Mucosa of descending colon (tissue), 3 donors: Measurements from ENCODE around the gene KLF13. TPM values are rescaled to one million over a fixed set of nuclear protein-coding genes. Genes with fewer than 3 reads are reported as not detected.
A peak's percentile ranks its signal among the peaks of the same experiment; 100 is the strongest.

Source experiments
- ATAC-seq: fragments of 200-7000 bp; cut with Tn5 transposase; one replicate; pipeline ENCODE4 v1.9.1; 2020; ENCODE audit warnings: mild to moderate bottlenecking, moderate library complexity
- DNase-seq, 3 donors: peaks; one replicate each; pipeline ENCODE4 v3.0.0-alpha.2; 2020
- H3K36me3 ChIP-seq: fragments of 200-600 bp; one replicate; pipeline ENCODE4 v1.8.0; 2021; ENCODE audit warnings: low read depth, mild to moderate bottlenecking
- H3K4me1 ChIP-seq: fragments of 200-600 bp; one replicate; pipeline ENCODE4 v1.8.0; 2021; ENCODE audit warnings: low read depth, mild to moderate bottlenecking
- H3K4me3 ChIP-seq: fragments of 200-600 bp; one replicate; pipeline ENCODE4 v1.8.0; 2021; ENCODE audit warnings: mild to moderate bottlenecking
- H3K9me3 ChIP-seq: fragments of 200-600 bp; one replicate; pipeline ENCODE4 v1.8.0; 2021; ENCODE audit warnings: mild to moderate bottlenecking
- intact Hi-C, 2 donors: fragments of 100-400 bp; cut with DNase I in 1 of 2; cut with micrococcal nuclease in 1 of 2; formaldehyde crosslinking; loops; one replicate each; pipeline versions ENCODE4 v1.11.0 to v1.11.1; 2022; cut with DNase I, micrococcal nuclease
- total RNA-seq, 3 donors: library from RNA; stranded (reverse); fragmentation: NEBNext Ultra II Directional in 2 of 3; extraction: Animal tissue kit (Norgen Biotek cat#: 25700) in 2 of 3; gene quantifications; one replicate each; pipeline versions ENCODE4 v1.2.1 to v1.2.4, GENCODE V29; 2021 to 2023
- TF ChIP-seq, protein P1 (sequence below): fragments of 200-600 bp; IDR thresholded peaks from one replicate; pipeline ENCODE4 v1.8.0; 2022; ENCODE audit warnings: antibody characterized with exemption, mild to moderate bottlenecking
- donor health status: DM: no; HTN: no; CAD: no; lungs with moderate emphysema.
- donor health status: DM: no; HTN: no; CAD: no.
- donor health status: DM: no; HTN: yes; CAD: no.

Gene KLF13
- total RNA-seq, 3 donors from 2014 or later, result 72.4 to 107 (median 91.2) TPM

GRCh38 chr15:31397851-31398661 is 71.4 kb downstream of the KLF13 start:
- intact Hi-C loops, result loop anchor here in 1 of 2 donors (10.0 kb wide), 1 partner anchor 63 kb away; no protein-coding TSS in a partner anchor
- H3K4me1 ChIP-seq, result peaks cover 24% of the 10 kb centered on the region
- TF ChIP-seq, protein P1, sequence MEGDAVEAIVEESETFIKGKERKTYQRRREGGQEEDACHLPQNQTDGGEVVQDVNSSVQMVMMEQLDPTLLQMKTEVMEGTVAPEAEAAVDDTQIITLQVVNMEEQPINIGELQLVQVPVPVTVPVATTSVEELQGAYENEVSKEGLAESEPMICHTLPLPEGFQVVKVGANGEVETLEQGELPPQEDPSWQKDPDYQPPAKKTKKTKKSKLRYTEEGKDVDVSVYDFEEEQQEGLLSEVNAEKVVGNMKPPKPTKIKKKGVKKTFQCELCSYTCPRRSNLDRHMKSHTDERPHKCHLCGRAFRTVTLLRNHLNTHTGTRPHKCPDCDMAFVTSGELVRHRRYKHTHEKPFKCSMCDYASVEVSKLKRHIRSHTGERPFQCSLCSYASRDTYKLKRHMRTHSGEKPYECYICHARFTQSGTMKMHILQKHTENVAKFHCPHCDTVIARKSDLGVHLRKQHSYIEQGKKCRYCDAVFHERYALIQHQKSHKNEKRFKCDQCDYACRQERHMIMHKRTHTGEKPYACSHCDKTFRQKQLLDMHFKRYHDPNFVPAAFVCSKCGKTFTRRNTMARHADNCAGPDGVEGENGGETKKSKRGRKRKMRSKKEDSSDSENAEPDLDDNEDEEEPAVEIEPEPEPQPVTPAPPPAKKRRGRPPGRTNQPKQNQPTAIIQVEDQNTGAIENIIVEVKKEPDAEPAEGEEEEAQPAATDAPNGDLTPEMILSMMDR, result no peak
- no peak for ATAC-seq
- H3K9me3 ChIP-seq, result no peaks in the 10 kb centered on the region
- H3K36me3 ChIP-seq, result no peaks in the 10 kb centered on the region
- H3K4me3 ChIP-seq, result no peak overlapping the region
- DNase-seq, result peak in 2 of 3 donors; percentile 47 to 50

DNA sequence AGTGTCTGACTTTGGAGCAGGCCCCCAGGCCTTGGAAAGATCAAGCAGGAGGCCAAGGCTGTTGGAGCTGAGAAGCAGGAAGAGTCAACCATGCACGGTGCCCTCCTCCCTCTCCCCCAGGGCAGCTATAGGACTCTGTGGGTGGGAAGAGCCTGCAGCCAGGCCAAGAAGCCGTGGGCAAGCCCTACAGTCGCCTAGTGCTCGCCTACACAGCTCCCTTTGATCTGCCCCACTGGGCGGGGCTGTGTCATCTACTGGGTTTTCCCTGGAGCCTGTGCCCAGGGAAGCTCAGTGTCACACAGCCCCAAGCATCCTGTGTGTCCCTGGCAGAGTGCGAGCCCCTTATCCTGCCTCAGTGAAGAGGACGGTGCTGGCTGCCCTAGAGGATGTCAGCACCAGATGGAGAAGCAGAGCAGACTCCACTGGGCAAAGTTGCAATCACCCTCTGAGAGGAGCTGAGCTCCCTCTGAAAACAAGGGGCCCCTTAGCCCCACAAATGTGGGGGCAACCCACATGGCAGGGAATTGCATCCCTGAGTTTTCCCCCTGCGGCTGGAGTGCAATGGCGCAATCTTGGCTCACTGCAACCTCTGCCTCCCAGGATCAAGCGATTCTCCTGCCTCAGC is 72.2 kb downstream of the KLF13 start:
- peak; percentile 60 for ATAC-seq
- TF ChIP-seq, protein P1, result no peak
- no peaks in the 10 kb centered on the region for H3K36me3 ChIP-seq
- intact Hi-C loops, result loop anchor here in 1 of 2 donors (10.0 kb wide), 1 partner anchor 64 kb away; no protein-coding TSS in a partner anchor
- H3K4me3 ChIP-seq, result no peak overlapping the region
- H3K9me3 ChIP-seq, result no peaks in the 10 kb centered on the region
- peak; percentile 71 to 80 (median 73) for DNase-seq
- peaks cover 21% of the 10 kb centered on the region for H3K4me1 ChIP-seq

DNA sequence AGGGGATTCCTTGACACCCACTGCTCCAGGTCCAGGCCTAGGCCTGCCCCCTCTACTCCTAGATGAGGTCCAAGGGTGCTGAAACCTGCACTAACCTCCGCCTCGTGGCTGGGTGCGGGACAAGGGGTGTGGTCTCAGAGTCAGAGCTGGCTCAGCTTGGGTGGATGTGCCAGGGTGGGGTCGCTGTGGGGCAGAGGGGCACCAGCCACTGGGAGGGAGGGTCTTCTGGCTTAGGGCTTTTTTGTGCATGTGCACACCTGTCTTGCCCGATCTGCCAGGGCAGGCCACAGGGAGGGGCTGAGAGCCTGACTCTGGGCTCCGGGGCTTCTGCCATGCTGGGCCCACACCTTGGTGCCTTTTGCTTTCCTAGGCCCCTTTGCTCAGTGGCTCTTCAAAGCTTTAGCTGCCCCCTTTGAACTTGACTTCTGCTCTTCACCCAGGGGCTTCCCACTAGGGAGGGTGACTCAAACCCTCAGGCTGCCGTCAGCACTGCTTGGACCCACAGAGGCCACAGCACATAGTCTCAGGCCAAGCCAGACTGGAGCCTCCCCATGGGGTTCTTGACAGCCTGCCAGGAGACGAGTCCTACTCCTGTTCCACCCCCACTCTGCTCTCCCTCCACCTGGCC is 73.0 kb downstream of the KLF13 start:
- H3K4me1 ChIP-seq, result peaks cover 21% of the 10 kb centered on the region
- no peaks in the 10 kb centered on the region for H3K9me3 ChIP-seq
- H3K4me3 ChIP-seq, result no peak overlapping the region
- TF ChIP-seq, protein P1, result no peak
- DNase-seq (peak in 2 of 3 donors; percentile 42 to 53), ATAC-seq (no peak)
- H3K36me3 ChIP-seq, result no peaks in the 10 kb centered on the region
- intact Hi-C loops, result loop anchor here in 1 of 2 donors (10.0 kb wide), 1 partner anchor 65 kb away; no protein-coding TSS in a partner anchor

GRCh38 chr15:31400222-31400927 is 73.7 kb downstream of the KLF13 start:
- intact Hi-C loops, result no loop called here
- ATAC-seq (no peak), DNase-seq (no peak)
- no peaks in the 10 kb centered on the region for H3K9me3 ChIP-seq
- H3K4me1 ChIP-seq, result peaks cover 21% of the 10 kb centered on the region
- no peak overlapping the region for H3K4me3 ChIP-seq
- TF ChIP-seq, protein P1, result no peak
- no peaks in the 10 kb centered on the region for H3K36me3 ChIP-seq

GRCh38 chr15:31401282-31401681 is 74.6 kb downstream of the KLF13 start:
- no peak for ATAC-seq
- no peaks in the 10 kb centered on the region for H3K36me3 ChIP-seq
- peaks cover 21% of the 10 kb centered on the region for H3K4me1 ChIP-seq
- intact Hi-C loops, result no loop called here
- TF ChIP-seq, protein P1, result no peak
- no peak overlapping the region for H3K4me3 ChIP-seq
- no peak for DNase-seq
- H3K9me3 ChIP-seq, result no peaks in the 10 kb centered on the region
